Activated naive CD8-positive, alpha-beta T cell treated with anti-CD3 and anti-CD28 coated beads, Interleukin-2, amount 50 U/mL, for 24 hours (primary cell): ENCODE measurements around the gene MAPK6.
"Not testable (repeated sequence)": the region's sequence is repeated elsewhere in the genome, so short reads cannot be mapped to it uniquely, and the experiment has no call there.

Source experiments
- ATAC-seq: fragments of 150-1000 bp; cut with Tn5 transposase; one replicate; pipeline ENCODE4 v1.10.0; 2021
- DNase-seq: peaks from one replicate; pipeline ENCODE4 v3.0.0; 2021
- H3K27ac Mint-ChIP-seq: one replicate; pipeline ENCODE4 v1.8.0; 2021; ENCODE audit warnings: mild to moderate bottlenecking, mixed read lengths
- H3K27me3 Mint-ChIP-seq: one replicate; pipeline ENCODE4 v1.8.0; 2021; ENCODE audit warnings: mixed read lengths
- H3K36me3 Mint-ChIP-seq: one replicate; pipeline ENCODE4 v1.8.0; 2021; ENCODE audit warnings: low read depth, mixed read lengths
- H3K4me1 Mint-ChIP-seq: one replicate; pipeline ENCODE4 v1.8.0; 2021; ENCODE audit warnings: mixed read lengths
- H3K4me3 Mint-ChIP-seq: one replicate; pipeline ENCODE4 v1.8.0; 2021; ENCODE audit warnings: mild to moderate bottlenecking, moderate library complexity, mixed read lengths
- H3K9me3 Mint-ChIP-seq: one replicate; pipeline ENCODE4 v1.8.0; 2021; ENCODE audit warnings: mixed read lengths

The MAPK6 gene

GRCh38 chr15:52046552-52046951, 27.5 kb downstream of the MAPK6 start:
- not testable (repeated sequence) for H3K27me3 Mint-ChIP-seq, H3K9me3 Mint-ChIP-seq, ATAC-seq, DNase-seq, H3K4me3 Mint-ChIP-seq
- H3K27ac Mint-ChIP-seq, result peak overlapping the region; percentile 2
- peaks cover 35% of the 10 kb centered on the region for H3K4me1 Mint-ChIP-seq
- peaks cover 35% of the 10 kb centered on the region for H3K36me3 Mint-ChIP-seq

- DNase-seq, result no peak
- no peaks in the 10 kb centered on the region for H3K9me3 Mint-ChIP-seq
- H3K4me1 Mint-ChIP-seq, result peaks cover 14% of the 10 kb centered on the region
- no peak overlapping the region for H3K4me3 Mint-ChIP-seq
- H3K27me3 Mint-ChIP-seq, result no peaks in the 10 kb centered on the region
- no peak overlapping the region for H3K27ac Mint-ChIP-seq
- peaks cover 47% of the 10 kb centered on the region for H3K36me3 Mint-ChIP-seq
- no peak for ATAC-seq
Measured at GRCh38 chr15:52050416-52050815, 31.4 kb downstream of the MAPK6 start.

GRCh38 chr15:52052066-52052935, 33.3 kb downstream of the MAPK6 start:
- no peak for ATAC-seq
- H3K9me3 Mint-ChIP-seq, result no peaks in the 10 kb centered on the region
- H3K27ac Mint-ChIP-seq, result no peak overlapping the region
- peaks cover 38% of the 10 kb centered on the region for H3K36me3 Mint-ChIP-seq
- no peak overlapping the region for H3K4me3 Mint-ChIP-seq
- H3K4me1 Mint-ChIP-seq, result no peaks in the 10 kb centered on the region
- no peak for DNase-seq
- H3K27me3 Mint-ChIP-seq, result no peaks in the 10 kb centered on the region

- Mint-ChIP-seq H3K9me3 (no peaks in the 10 kb centered on the region), H3K4me1 (no peaks in the 10 kb centered on the region), H3K36me3 (peaks cover 38% of the 10 kb centered on the region), H3K27ac (no peak overlapping the region), H3K27me3 (no peaks in the 10 kb centered on the region), H3K4me3 (no peak overlapping the region)
- ATAC-seq (no peak), DNase-seq (no peak)
Measured at GRCh38 chr15:52054381-52054780, 35.4 kb downstream of the MAPK6 start.

GRCh38 chr15:52054858-52055257, 35.8 kb downstream of the MAPK6 start:
- H3K4me3 Mint-ChIP-seq, H3K4me1 Mint-ChIP-seq, H3K27me3 Mint-ChIP-seq, H3K9me3 Mint-ChIP-seq, ATAC-seq, DNase-seq, H3K27ac Mint-ChIP-seq: not testable (repeated sequence)
- H3K36me3 Mint-ChIP-seq, result peaks cover 40% of the 10 kb centered on the region

DNA sequence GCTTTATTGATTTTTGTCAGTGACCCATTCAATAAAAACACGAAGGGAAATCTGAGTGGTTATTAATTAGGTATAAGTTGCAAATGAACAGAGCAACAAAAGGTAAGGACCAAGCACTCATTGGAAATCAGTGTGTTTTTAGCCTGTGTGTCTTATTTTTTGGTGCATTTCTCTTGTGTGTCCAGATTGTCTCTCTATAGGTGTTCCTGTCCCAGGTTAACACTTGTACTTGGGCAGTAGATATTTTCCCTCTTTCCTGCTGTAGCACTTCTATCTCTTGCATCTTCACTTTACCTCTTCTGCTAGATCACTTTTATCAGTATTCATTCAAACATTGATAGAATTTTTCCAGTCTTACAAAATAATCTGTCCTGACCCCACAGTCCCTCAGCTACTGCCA, 37.0 kb downstream of the MAPK6 start:
- Mint-ChIP-seq H3K27ac (no peak overlapping the region), H3K27me3 (no peaks in the 10 kb centered on the region), H3K9me3 (no peaks in the 10 kb centered on the region), H3K4me1 (no peaks in the 10 kb centered on the region), H3K36me3 (peaks cover 36% of the 10 kb centered on the region), H3K4me3 (no peak overlapping the region)
- no peak for DNase-seq
- ATAC-seq, result no peak

DNA sequence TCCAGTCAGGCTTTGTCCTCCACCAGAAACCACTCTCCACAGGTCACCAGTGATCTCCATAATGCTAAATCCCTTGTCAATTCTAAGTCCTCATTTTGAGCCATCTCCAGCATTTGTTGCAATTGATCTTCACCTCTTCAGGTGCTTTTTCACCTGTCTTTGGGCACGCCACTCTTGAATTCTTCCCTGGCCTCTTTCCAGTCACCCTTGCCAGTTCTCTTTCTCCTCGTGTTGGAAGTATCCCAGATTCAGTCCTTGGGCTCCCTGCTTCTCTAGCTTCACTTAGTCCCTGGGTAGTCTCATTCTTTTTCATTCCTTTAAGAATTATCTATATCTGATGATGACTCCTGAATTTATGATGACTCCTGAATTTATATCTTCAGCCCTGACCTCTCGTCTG, 37.5 kb downstream of the MAPK6 start:
- Mint-ChIP-seq H3K4me1 (no peaks in the 10 kb centered on the region), H3K36me3 (peaks cover 37% of the 10 kb centered on the region), H3K4me3 (no peak overlapping the region), H3K27ac (no peak overlapping the region), H3K27me3 (no peaks in the 10 kb centered on the region), H3K9me3 (no peaks in the 10 kb centered on the region)
- no peak for ATAC-seq
- DNase-seq, result no peak

- Mint-ChIP-seq H3K36me3 (peaks cover 35% of the 10 kb centered on the region), H3K4me3 (no peak overlapping the region), H3K27ac (no peak overlapping the region), H3K27me3 (no peaks in the 10 kb centered on the region), H3K9me3 (no peaks in the 10 kb centered on the region), H3K4me1 (no peaks in the 10 kb centered on the region)
- DNase-seq (no peak), ATAC-seq (no peak)
Measured at GRCh38 chr15:52057996-52058395, 39.0 kb downstream of the MAPK6 start.

DNA sequence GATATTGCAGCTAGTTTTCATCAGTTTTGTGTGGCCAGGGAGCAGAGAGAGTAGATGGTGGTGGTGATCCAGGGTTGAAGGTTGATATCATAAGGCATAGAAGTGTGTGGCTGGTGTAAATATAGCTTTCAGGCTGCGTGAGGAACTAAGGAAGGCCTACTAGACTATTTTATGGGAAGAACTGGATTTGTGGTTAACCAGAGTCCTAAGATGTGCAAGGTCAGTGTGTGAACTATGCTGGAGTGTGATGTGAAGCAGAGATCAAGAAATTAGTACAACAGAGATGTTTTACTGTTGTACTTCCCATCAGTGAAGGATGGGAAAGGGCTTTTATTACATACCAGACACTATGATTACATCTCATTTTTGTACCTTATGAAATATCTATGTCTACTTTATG, 41.5 kb downstream of the MAPK6 start:
- no peak overlapping the region for H3K4me3 Mint-ChIP-seq
- ATAC-seq (no peak), DNase-seq (no peak)
- H3K4me1 Mint-ChIP-seq, result no peaks in the 10 kb centered on the region
- peak overlapping the region; percentile 1 for H3K27ac Mint-ChIP-seq
- peaks cover 44% of the 10 kb centered on the region for H3K36me3 Mint-ChIP-seq
- no peaks in the 10 kb centered on the region for H3K27me3 Mint-ChIP-seq
- H3K9me3 Mint-ChIP-seq, result no peaks in the 10 kb centered on the region

DNA sequence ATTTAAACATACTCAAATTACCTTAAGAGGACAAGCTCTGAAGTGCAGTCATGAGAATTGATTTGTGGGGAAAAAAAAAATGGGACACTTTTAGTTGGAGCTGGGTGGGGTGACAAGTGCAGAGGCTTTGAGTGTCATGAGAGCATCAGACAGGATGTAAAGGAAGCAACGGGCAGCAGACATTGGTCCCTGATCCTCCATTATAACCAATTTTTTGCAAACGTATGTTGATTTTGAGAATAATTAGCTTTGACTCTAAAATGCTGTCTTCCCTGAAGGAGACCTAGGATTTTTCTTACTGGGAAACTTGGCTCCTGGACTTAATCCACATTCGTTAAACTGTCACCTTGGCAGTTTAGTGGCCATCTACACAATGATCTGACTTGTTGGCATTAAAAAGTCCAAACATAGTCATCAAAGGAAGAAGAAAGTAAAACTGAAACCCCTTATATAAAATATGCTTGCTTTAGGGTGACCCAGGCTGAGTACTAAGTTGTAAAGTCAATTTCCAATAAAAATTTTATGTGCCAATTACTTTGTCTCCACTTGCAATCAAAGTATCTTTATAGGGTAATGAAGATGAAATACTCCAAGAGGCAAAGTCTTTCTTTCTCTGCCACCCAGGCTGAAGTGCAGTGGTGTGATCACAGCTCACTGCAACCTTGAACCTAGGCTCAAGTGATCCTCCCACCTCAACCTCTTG, 48.0 kb downstream of the MAPK6 start:
- H3K27ac Mint-ChIP-seq, result peak overlapping the region; percentile 20
- ATAC-seq, result peak; percentile 65
- no peak overlapping the region for H3K4me3 Mint-ChIP-seq
- H3K9me3 Mint-ChIP-seq, result no peaks in the 10 kb centered on the region
- peaks cover 10% of the 10 kb centered on the region for H3K4me1 Mint-ChIP-seq
- peaks cover 21% of the 10 kb centered on the region for H3K36me3 Mint-ChIP-seq
- no peak for DNase-seq
- H3K27me3 Mint-ChIP-seq, result no peaks in the 10 kb centered on the region

- ATAC-seq (peak; percentile 20), DNase-seq (no peak)
- Mint-ChIP-seq H3K4me3 (no peak overlapping the region), H3K4me1 (peaks cover 10% of the 10 kb centered on the region), H3K36me3 (peaks cover 21% of the 10 kb centered on the region), H3K27ac (no peak overlapping the region), H3K27me3 (no peaks in the 10 kb centered on the region), H3K9me3 (no peaks in the 10 kb centered on the region)
Measured at GRCh38 chr15:52067545-52067926, 48.5 kb downstream of the MAPK6 start.

DNA sequence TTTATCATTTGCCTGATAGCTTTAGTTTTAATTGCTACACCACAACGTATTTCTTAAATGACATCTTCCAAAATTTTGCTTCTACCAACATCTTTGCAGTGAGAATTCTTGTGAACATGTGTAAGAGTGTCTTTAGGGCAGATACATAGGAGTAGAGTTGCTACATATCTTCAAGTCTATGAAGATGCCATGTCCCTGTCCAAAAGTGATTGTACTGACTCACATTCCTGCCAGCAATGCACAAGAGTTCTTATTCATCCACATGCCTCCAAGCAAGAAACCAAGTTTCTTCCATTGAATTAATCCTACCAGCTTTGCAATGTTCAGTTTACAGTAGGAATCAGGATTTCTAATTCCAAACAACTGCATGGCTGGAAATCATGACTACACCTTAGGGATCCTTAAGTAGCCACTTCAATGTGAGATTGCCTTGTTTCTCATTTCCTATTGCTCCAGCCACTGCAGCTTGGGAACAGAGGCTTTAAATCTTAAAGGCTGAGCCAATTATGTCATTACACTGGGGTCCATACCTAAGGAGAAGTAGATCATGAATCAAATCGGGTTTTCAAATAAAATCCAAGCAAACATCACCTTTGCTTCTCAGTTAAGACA, 49.1 kb downstream of the MAPK6 start:
- H3K36me3 Mint-ChIP-seq, result peaks cover 17% of the 10 kb centered on the region
- H3K27me3 Mint-ChIP-seq, result no peaks in the 10 kb centered on the region
- DNase-seq (no peak), ATAC-seq (no peak)
- no peak overlapping the region for H3K4me3 Mint-ChIP-seq
- no peak overlapping the region for H3K27ac Mint-ChIP-seq
- H3K4me1 Mint-ChIP-seq, result peaks cover 10% of the 10 kb centered on the region
- no peaks in the 10 kb centered on the region for H3K9me3 Mint-ChIP-seq

GRCh38 chr15:52069559-52069958, 50.5 kb downstream of the MAPK6 start:
- DNase-seq (no peak), ATAC-seq (no peak)
- H3K27ac Mint-ChIP-seq, result no peak overlapping the region
- peaks cover 5% of the 10 kb centered on the region for H3K36me3 Mint-ChIP-seq
- peaks cover 10% of the 10 kb centered on the region for H3K4me1 Mint-ChIP-seq
- H3K4me3 Mint-ChIP-seq, result no peak overlapping the region
- no peaks in the 10 kb centered on the region for H3K27me3 Mint-ChIP-seq
- no peaks in the 10 kb centered on the region for H3K9me3 Mint-ChIP-seq

GRCh38 chr15:52071570-52071969, 52.6 kb downstream of the MAPK6 start:
- H3K9me3 Mint-ChIP-seq, result no peaks in the 10 kb centered on the region
- DNase-seq (no peak), ATAC-seq (no peak)
- no peaks in the 10 kb centered on the region for H3K36me3 Mint-ChIP-seq
- H3K27ac Mint-ChIP-seq, result no peak overlapping the region
- no peaks in the 10 kb centered on the region for H3K27me3 Mint-ChIP-seq
- H3K4me3 Mint-ChIP-seq, result no peak overlapping the region
- H3K4me1 Mint-ChIP-seq, result peaks cover 8% of the 10 kb centered on the region
